ENCODE measurements around the gene IL13RA2. TPM values are rescaled to one million over a fixed set of nuclear protein-coding genes. Genes with fewer than 3 reads are reported as not detected.

Gene IL13RA2
- polyA plus RNA-seq, 1 of the 3 experiments (the other 2 are of a cell fraction), result 8.1 TPM

GRCh38 chrX:115023811-115024210 is 6.4 kb upstream of the IL13RA2 start:
- no peak overlapping the region for H3K4me3 ChIP-seq (ENCODE audit: low read depth in 2 of 2, low read length in 1 of 2)
- H3K4me1 ChIP-seq (ENCODE audit: control insufficient read depth in 1 of 2, insufficient read depth in 2 of 2, low read depth in 1 of 2, low read length in 1 of 2), result peaks cover 0 to 5% of the 10 kb centered on the region in 2 experiments; a peak in 2 of 4 replicates
- WGBS (ENCODE audit: low lambda C conversion rate), result 36% methylated on average over 3 of the region's 3 CpGs
- POLR2A ChIA-PET, result no interaction called here
- H3K36me3 ChIP-seq (replicated peaks in 1 of 2; ENCODE audit: control insufficient read depth in 1 of 2, insufficient read depth in 2 of 2, low read length in 1 of 2), result no peaks in the 10 kb centered on the region
- no peaks in the 10 kb centered on the region for H3K9me3 ChIP-seq
- no peak for DNase-seq
- no peaks in the 10 kb centered on the region for H3K9me2 ChIP-seq
- CTCF ChIA-PET, result no interaction called here
- no peak overlapping the region for H3K4me2 ChIP-seq
- no peak overlapping the region for H2AFZ ChIP-seq (ENCODE audit: low read depth)
- no peaks in the 10 kb centered on the region for H4K20me1 ChIP-seq (ENCODE audit: insufficient read depth)
- H3K9ac ChIP-seq, result no peak overlapping the region
- peak overlapping the region in 1 of 2 experiments; percentile 57; a peak in 2 of 4 replicates for H3K27ac ChIP-seq (ENCODE audit: low read depth in 2 of 2, low read length in 1 of 2)
- peaks cover 9% of the 10 kb centered on the region for H3F3A ChIP-seq (replicated peaks; ENCODE audit: insufficient read depth)
- H3K27me3 ChIP-seq (ENCODE audit: insufficient read depth), result no peaks in the 10 kb centered on the region
- H3K79me2 ChIP-seq (ENCODE audit: insufficient read depth), result no peaks in the 10 kb centered on the region
- TF ChIP-seq ZBTB33 (IDR thresholded peaks at IDR 0.05; ENCODE audit: borderline replicate concordance, low read depth), result no peak

GRCh38 chrX:115023139-115023538 is 5.7 kb upstream of the IL13RA2 start:
- Histone ChIP-seq H3K36me3 (replicated peaks in 1 of 2; ENCODE audit: control insufficient read depth in 1 of 2, insufficient read depth in 2 of 2, low read length in 1 of 2) (no peaks in the 10 kb centered on the region), H3K4me2 (no peak overlapping the region), H2AFZ (ENCODE audit: low read depth) (no peak overlapping the region), H3K4me1 (ENCODE audit: control insufficient read depth in 1 of 2, insufficient read depth in 2 of 2, low read depth in 1 of 2, low read length in 1 of 2) (peaks cover 0 to 5% of the 10 kb centered on the region in 2 experiments; a peak in 2 of 4 replicates), H3K4me3 (ENCODE audit: low read depth in 2 of 2, low read length in 1 of 2) (no peak overlapping the region), H3K9me3 (no peaks in the 10 kb centered on the region), H3F3A (replicated peaks; ENCODE audit: insufficient read depth) (peaks cover 9% of the 10 kb centered on the region), H3K27me3 (ENCODE audit: insufficient read depth) (no peaks in the 10 kb centered on the region), H3K27ac (ENCODE audit: low read depth in 2 of 2, low read length in 1 of 2) (peak overlapping the region; percentile 43 to 57; a peak in 3 of 4 replicates), H3K9ac (no peak overlapping the region; the same call in 1 of the 2 replicates), H4K20me1 (ENCODE audit: insufficient read depth) (no peaks in the 10 kb centered on the region), H3K79me2 (ENCODE audit: insufficient read depth) (no peaks in the 10 kb centered on the region), H3K9me2 (no peaks in the 10 kb centered on the region)
- WGBS (ENCODE audit: low lambda C conversion rate), result 3% methylated on average over 2 of the region's 2 CpGs
- peak; percentile 12 for DNase-seq
- ChIA-PET POLR2A (no interaction called here), CTCF (interaction anchor here (1.3 kb wide), 1 partner anchor 18 kb away, joined by 3 read pairs; no protein-coding TSS in a partner anchor)
- TF ChIP-seq FOSL2 (IDR thresholded peaks at IDR 0.05; ENCODE audit: borderline replicate concordance, low read depth) (peak; percentile 65; the same call in 1 of the 2 replicates), REST (IDR thresholded peaks at IDR 0.05; ENCODE audit: low read depth, low read length) (no peak), FOXM1 (IDR thresholded peaks at IDR 0.05; ENCODE audit: low read depth) (peak; percentile 56; the same call in 1 of the 2 replicates), FOXJ3 (CRISPR knock-in tag; IDR thresholded peaks at IDR 0.05) (no peak), EZH2phosphoT487 (IDR thresholded peaks at IDR 0.05; ENCODE audit: borderline replicate concordance, low read depth) (no peak), TEAD4 (IDR thresholded peaks at IDR 0.05; ENCODE audit: borderline replicate concordance, insufficient read depth) (peak; percentile 75; the same call in 1 of the 2 replicates), RFX5 (IDR thresholded peaks at IDR 0.05; ENCODE audit: low read length) (no peak), NRF1 (IDR thresholded peaks at IDR 0.05; ENCODE audit: low read depth, low read length) (no peak), JUND (IDR thresholded peaks at IDR 0.05) (peak; percentile 71), CTCF (IDR thresholded peaks at IDR 0.05) (no peak), ELF1 (IDR thresholded peaks at IDR 0.05) (peak; percentile 47; the same call in 1 of the 2 replicates), POLR2AphosphoS5 (IDR thresholded peaks at IDR 0.05; ENCODE audit: low read depth, low read length) (peak; percentile 64; the same call in 1 of the 2 replicates), YY1 (IDR thresholded peaks at IDR 0.05; ENCODE audit: low read depth) (no peak), SMC3 (IDR thresholded peaks at IDR 0.05; ENCODE audit: low read depth, low read length) (no peak), MEF2A (IDR thresholded peaks at IDR 0.05; ENCODE audit: borderline replicate concordance, low read depth) (peak; percentile 68), TCF12 (IDR thresholded peaks at IDR 0.05) (peak; percentile 84), PBX3 (IDR thresholded peaks at IDR 0.05) (peak; percentile 71; the same call in 1 of the 2 replicates), EP300 (IDR thresholded peaks at IDR 0.05; ENCODE audit: borderline replicate concordance in 1 of 2, low read depth in 1 of 2, low read length in 1 of 2) (peak in 1 of 2 experiments; percentile 75; a peak in 2 of 4 replicates)
- TF ChIP-seq, protein P1, sequence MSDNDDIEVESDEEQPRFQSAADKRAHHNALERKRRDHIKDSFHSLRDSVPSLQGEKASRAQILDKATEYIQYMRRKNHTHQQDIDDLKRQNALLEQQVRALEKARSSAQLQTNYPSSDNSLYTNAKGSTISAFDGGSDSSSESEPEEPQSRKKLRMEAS (IDR thresholded peaks at IDR 0.05; ENCODE audit: low read depth), result no peak
